Activated T-helper 1 cell treated with anti-CD3 and anti-CD28 coated beads, Interleukin-12 subunit alpha, Interleukin-12 subunit beta, Interleukin-2, Interleukin-4 antibody, amounts not matched to agents 30 ng/mL and 10 ng/mL and 1 ng/mL, durations not matched to agents 14 hours and 24 hours and 36 hours (primary cell): Measurements from ENCODE around the gene SPATC1L. TPM values are rescaled to one million over a fixed set of nuclear protein-coding genes. Genes with fewer than 3 reads are reported as not detected.

ENCODE experiments used
- DNase-seq: peaks from one replicate; pipeline ENCODE4 v3.0.0; 2021; ENCODE audit warnings: low spot score
- H3K27ac Mint-ChIP-seq: one replicate; pipeline ENCODE4 v1.8.0; 2021; ENCODE audit warnings: mild to moderate bottlenecking, mixed read lengths
- H3K27me3 Mint-ChIP-seq: one replicate; pipeline ENCODE4 v1.8.0; 2022; ENCODE audit warnings: mild to moderate bottlenecking, moderate library complexity, mixed read lengths; ENCODE audit not compliant: insufficient read depth
- H3K36me3 Mint-ChIP-seq: one replicate; pipeline ENCODE4 v1.8.0; 2021; ENCODE audit warnings: low read depth, mixed read lengths
- H3K4me1 Mint-ChIP-seq: one replicate; pipeline ENCODE4 v1.8.0; 2021; ENCODE audit warnings: low read depth, mixed read lengths
- H3K4me3 Mint-ChIP-seq: one replicate; pipeline ENCODE4 v1.8.0; 2021; ENCODE audit warnings: mild to moderate bottlenecking, moderate library complexity, mixed read lengths
- H3K9me3 Mint-ChIP-seq: one replicate; pipeline ENCODE4 v1.8.0; 2021; ENCODE audit warnings: mixed read lengths
- intact Hi-C: fragments of 100-400 bp; cut with micrococcal nuclease; formaldehyde crosslinking; loops from one replicate; pipeline ENCODE4 v1.15.1; 2024
- total RNA-seq: library from RNA; stranded (reverse); gene quantifications from 2 replicates; pipeline ENCODE4 v1.2.3, GENCODE V29; 2022

SPATC1L gene
- total RNA-seq, 1 donor from 2014 or later = 12.8 TPM

DNA sequence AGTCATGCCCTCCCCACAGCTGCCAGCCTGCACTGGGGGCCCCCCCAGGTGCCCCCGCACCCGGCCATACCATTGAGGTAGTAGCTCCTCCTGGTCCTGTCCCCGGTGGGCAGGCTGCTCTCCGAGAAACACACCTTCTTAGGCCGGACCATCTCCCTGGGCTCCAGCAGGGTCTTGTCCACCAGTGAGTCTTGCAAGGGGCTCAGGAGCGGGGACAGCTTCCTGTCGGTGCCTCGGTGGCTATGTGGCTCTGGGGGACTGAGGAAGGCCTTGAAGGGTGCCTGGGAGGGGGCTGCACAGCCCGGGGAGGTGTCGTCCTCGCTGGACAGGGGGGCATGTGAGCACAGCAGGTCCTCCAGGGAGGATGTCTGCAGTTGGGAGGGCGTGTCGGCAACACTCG is 16.0 kb downstream of the SPATC1L start:
- Mint-ChIP-seq H3K27me3 (peaks cover 3% of the 10 kb centered on the region), H3K27ac (no peak overlapping the region), H3K36me3 (no peaks in the 10 kb centered on the region), H3K9me3 (peaks cover 5% of the 10 kb centered on the region), H3K4me1 (no peaks in the 10 kb centered on the region), H3K4me3 (no peak overlapping the region)
- intact Hi-C loops = no loop called here
- DNase-seq = no peak

DNA sequence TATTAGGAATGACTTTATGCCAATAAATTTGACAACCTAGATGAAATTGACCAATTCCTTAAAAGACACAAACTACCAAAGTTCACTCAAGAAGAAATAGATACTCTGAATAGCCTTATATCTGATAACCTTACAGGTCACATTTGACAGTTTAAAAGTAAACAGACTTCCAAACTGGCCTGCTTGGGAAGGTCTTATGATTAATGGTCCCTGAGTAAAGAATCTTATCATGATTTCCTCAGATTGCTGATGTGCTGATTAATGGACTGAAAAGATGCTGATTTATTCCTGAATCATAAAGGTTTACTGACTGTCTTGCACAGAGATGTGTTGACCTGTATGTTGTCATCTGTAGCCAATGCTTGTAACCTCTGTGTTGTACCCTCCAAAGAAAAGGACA is 19.2 kb downstream of the SPATC1L start:
- intact Hi-C loops = no loop called here
- H3K9me3 Mint-ChIP-seq = no peaks in the 10 kb centered on the region
- no peak overlapping the region for H3K27ac Mint-ChIP-seq
- DNase-seq = no peak
- peaks cover 3% of the 10 kb centered on the region for H3K27me3 Mint-ChIP-seq
- H3K4me1 Mint-ChIP-seq = no peaks in the 10 kb centered on the region
- no peak overlapping the region for H3K4me3 Mint-ChIP-seq
- H3K36me3 Mint-ChIP-seq = peaks cover 5% of the 10 kb centered on the region

DNA sequence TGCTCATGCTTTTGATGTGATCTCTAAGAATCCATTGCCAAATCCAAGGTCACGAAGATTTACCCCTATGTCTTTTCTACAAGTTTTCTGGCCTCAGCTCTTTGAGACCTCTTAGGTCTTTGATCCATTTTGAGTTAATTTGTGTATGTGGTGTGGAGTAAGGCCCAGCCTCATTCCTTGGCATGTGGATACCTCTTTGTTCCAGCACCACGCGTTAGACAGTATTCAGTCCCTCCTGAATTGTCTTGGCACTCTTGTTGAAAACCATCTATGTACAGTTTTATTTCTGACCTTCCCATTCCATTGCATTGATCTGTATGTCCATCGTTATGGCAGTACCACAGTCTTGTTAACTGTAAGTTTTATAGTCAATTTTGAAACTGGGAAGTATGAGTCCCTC is 20.9 kb downstream of the SPATC1L start:
- H3K27ac Mint-ChIP-seq = no peak overlapping the region
- H3K36me3 Mint-ChIP-seq = peaks cover 5% of the 10 kb centered on the region
- H3K9me3 Mint-ChIP-seq = no peaks in the 10 kb centered on the region
- intact Hi-C loops = no loop called here
- H3K4me3 Mint-ChIP-seq = no peak overlapping the region
- peaks cover 3% of the 10 kb centered on the region for H3K27me3 Mint-ChIP-seq
- no peaks in the 10 kb centered on the region for H3K4me1 Mint-ChIP-seq
- DNase-seq = no peak

- H3K36me3 Mint-ChIP-seq = peaks cover 5% of the 10 kb centered on the region
- DNase-seq = no peak
- intact Hi-C loops = loop anchor here (2.0 kb wide), 1 partner anchor 67 kb away; the partner anchor contains the start of gene LSS
- no peak overlapping the region for H3K4me3 Mint-ChIP-seq
- no peaks in the 10 kb centered on the region for H3K9me3 Mint-ChIP-seq
- H3K4me1 Mint-ChIP-seq = no peaks in the 10 kb centered on the region
- H3K27ac Mint-ChIP-seq = no peak overlapping the region
- peaks cover 3% of the 10 kb centered on the region for H3K27me3 Mint-ChIP-seq
Measured at GRCh38 chr21:46161633-46162592, 22.3 kb downstream of the SPATC1L start.

GRCh38 chr21:46160907-46161632 is 23.2 kb downstream of the SPATC1L start:
- Mint-ChIP-seq H3K4me3 (no peak overlapping the region), H3K9me3 (no peaks in the 10 kb centered on the region), H3K27me3 (peaks cover 3% of the 10 kb centered on the region), H3K27ac (no peak overlapping the region), H3K4me1 (no peaks in the 10 kb centered on the region), H3K36me3 (peaks cover 5% of the 10 kb centered on the region)
- intact Hi-C loops = loop anchor here (2.0 kb wide), 1 partner anchor 68 kb away; the partner anchor contains the start of gene LSS
- DNase-seq = no peak

- DNase-seq = no peak
- Mint-ChIP-seq H3K36me3 (peaks cover 5% of the 10 kb centered on the region), H3K27ac (no peak overlapping the region), H3K9me3 (no peaks in the 10 kb centered on the region), H3K27me3 (peaks cover 3% of the 10 kb centered on the region), H3K4me3 (no peak overlapping the region), H3K4me1 (no peaks in the 10 kb centered on the region)
- intact Hi-C loops = loop anchor here (2.0 kb wide), 1 partner anchor 68 kb away; the partner anchor contains the start of gene LSS
Measured at GRCh38 chr21:46160657-46160906, 23.7 kb downstream of the SPATC1L start.

- Mint-ChIP-seq H3K4me1 (no peaks in the 10 kb centered on the region), H3K27ac (no peak overlapping the region), H3K36me3 (peaks cover 5% of the 10 kb centered on the region), H3K27me3 (peaks cover 3% of the 10 kb centered on the region), H3K4me3 (no peak overlapping the region), H3K9me3 (no peaks in the 10 kb centered on the region)
- intact Hi-C loops = loop anchor here (2.0 kb wide), 1 partner anchor 69 kb away; the partner anchor contains the start of gene LSS
- no peak for DNase-seq
Measured at GRCh38 chr21:46159841-46160656, 24.2 kb downstream of the SPATC1L start.

DNA sequence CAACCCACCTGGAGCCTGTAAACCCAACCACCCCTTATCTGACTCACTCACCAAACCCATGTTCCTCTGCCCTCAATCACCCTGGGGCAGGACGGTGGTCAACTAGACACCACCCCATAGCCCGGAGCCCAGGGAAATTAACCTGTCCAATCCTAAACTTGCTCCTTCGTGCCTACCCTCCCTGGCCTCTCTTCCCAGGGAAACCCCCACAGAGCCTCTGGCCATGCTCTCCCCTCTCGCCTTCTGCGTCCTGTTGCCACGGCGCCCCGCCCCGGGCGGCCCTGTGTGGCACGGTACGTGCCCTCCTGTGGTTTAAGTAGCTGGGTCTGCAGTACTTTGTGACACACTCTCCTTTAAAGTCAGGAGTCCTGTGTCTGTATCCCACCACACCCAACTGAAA is 24.9 kb downstream of the SPATC1L start:
- DNase-seq = no peak
- Mint-ChIP-seq H3K27ac (no peak overlapping the region), H3K36me3 (peaks cover 5% of the 10 kb centered on the region), H3K4me3 (no peak overlapping the region), H3K27me3 (peaks cover 3% of the 10 kb centered on the region), H3K4me1 (no peaks in the 10 kb centered on the region), H3K9me3 (no peaks in the 10 kb centered on the region)
- intact Hi-C loops = no loop called here

DNA sequence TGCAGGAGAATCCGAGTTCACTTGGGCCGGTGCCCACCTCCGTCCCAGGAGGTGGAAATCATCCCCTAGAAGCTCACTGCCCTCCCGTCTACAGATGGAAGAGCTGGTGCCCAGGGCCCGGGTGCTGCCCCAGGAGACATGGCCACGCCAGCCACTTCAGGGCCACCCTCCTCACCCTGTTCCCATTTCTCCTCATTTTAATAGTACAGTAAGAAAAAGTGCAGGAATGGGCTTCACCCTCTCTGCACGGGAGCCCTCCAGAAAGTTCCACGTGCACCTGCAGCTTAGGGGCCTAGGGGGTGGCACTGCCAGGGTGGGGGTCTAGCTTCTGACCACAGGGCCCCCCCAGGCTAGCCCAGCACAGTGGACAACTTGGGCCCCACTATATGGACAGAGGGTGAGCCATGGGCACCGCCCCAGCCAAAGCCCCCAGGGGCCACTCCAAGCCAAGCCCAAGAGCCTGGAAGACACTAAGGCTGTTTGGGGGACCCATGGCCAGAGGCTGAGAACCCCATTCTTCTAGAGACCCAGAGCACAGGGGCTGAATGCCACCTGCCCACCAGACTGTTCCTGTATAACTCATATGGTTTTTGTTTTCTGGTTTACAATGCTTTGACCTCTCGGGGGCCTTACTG is 25.5 kb downstream of the SPATC1L start:
- no peaks in the 10 kb centered on the region for H3K9me3 Mint-ChIP-seq
- intact Hi-C loops = no loop called here
- peaks cover 3% of the 10 kb centered on the region for H3K27me3 Mint-ChIP-seq
- H3K4me1 Mint-ChIP-seq = no peaks in the 10 kb centered on the region
- DNase-seq = no peak
- H3K4me3 Mint-ChIP-seq = no peak overlapping the region
- peaks cover 5% of the 10 kb centered on the region for H3K36me3 Mint-ChIP-seq
- H3K27ac Mint-ChIP-seq = no peak overlapping the region

- intact Hi-C loops = no loop called here
- no peaks in the 10 kb centered on the region for H3K9me3 Mint-ChIP-seq
- peaks cover 3% of the 10 kb centered on the region for H3K36me3 Mint-ChIP-seq
- no peak for DNase-seq
- H3K4me1 Mint-ChIP-seq = no peaks in the 10 kb centered on the region
- no peak overlapping the region for H3K4me3 Mint-ChIP-seq
- H3K27me3 Mint-ChIP-seq = no peaks in the 10 kb centered on the region
- no peak overlapping the region for H3K27ac Mint-ChIP-seq
Measured at GRCh38 chr21:46157987-46158451, 26.2 kb downstream of the SPATC1L start.

GRCh38 chr21:46157396-46157986 is 26.8 kb downstream of the SPATC1L start:
- no peaks in the 10 kb centered on the region for H3K27me3 Mint-ChIP-seq
- H3K36me3 Mint-ChIP-seq = no peaks in the 10 kb centered on the region
- no peaks in the 10 kb centered on the region for H3K4me1 Mint-ChIP-seq
- no peak overlapping the region for H3K4me3 Mint-ChIP-seq
- intact Hi-C loops = no loop called here
- H3K9me3 Mint-ChIP-seq = no peaks in the 10 kb centered on the region
- no peak for DNase-seq
- H3K27ac Mint-ChIP-seq = no peak overlapping the region

DNA sequence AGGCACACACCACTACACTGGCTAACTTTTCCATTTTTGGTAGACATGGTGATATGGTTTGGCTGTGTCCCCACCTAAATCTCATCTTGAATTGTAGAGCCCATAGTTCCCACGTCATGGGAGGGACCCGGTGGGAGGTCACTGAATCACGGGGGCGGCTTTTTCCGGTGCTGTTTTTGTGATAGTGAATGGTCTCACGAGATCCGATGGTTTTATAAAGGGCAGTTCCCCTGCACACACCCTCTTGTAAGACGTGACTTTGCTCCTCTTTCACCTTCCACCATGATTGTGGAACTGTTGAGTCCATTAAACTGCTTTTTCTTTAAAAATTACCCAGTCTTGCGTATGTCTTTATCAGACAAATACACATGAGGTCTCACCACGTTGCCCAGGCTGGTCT is 27.6 kb downstream of the SPATC1L start:
- intact Hi-C loops = no loop called here

More for the DNA sequence above, 27.6 kb downstream of the SPATC1L start:
- Mint-ChIP-seq H3K9me3 (no peaks in the 10 kb centered on the region), H3K4me1 (no peaks in the 10 kb centered on the region), H3K27me3 (no peaks in the 10 kb centered on the region), H3K4me3 (no peak overlapping the region), H3K27ac (no peak overlapping the region), H3K36me3 (no peaks in the 10 kb centered on the region)
- no peak for DNase-seq
